H1 (cell line): ENCODE data around the gene PDIA5. TPM values are rescaled to one million over a fixed set of nuclear protein-coding genes. Genes with fewer than 3 reads are reported as not detected.

Experiments used
- CTCF ChIA-PET: fragments of 300-600 bp; sonication (Branson Sonifier 250); formaldehyde crosslinking; loops from one replicate; lab custom pipeline; 2021; ENCODE audit not compliant: partially characterized antibody; lab: Charles Lee
- POLR2A ChIA-PET: fragments of 300-600 bp; sonication (Branson Sonifier 250); formaldehyde crosslinking; loops from one replicate; lab custom pipeline; 2021; ENCODE audit warnings: inconsistent platforms; ENCODE audit not compliant: partially characterized antibody; lab: Charles Lee
- DNase-seq, 2 experiments: peaks; one replicate each; pipeline versions ENCODE4 v3.0.0 to v3.0.0-alpha.2; 2010 to 2022; ENCODE audit warnings: low spot score in 2 of 2, low read depth in 1 of 2, mixed read lengths in 1 of 2
- FAIRE-seq: peaks from 2 replicates; lab custom pipeline; 2011; peaks lifted over from hg19 to GRCh38; lab: Jason Lieb, UNC
- H2AFZ ChIP-seq: 2 replicates; pipeline ENCODE4 v1.8.1; 2012; ENCODE audit warnings: low read length, inconsistent platforms
- H2AK5ac ChIP-seq: 2 replicates; pipeline ENCODE4 v1.6.1; 2013; ENCODE audit warnings: low read depth, low read length
- H2BK120ac ChIP-seq: replicated peaks from 2 replicates; pipeline ENCODE3; 2013; ENCODE audit warnings: low read depth, low read length, inconsistent platforms
- H2BK12ac ChIP-seq: 2 replicates; pipeline ENCODE4 v1.6.1; 2013; ENCODE audit warnings: low read depth, low read length
- H2BK15ac ChIP-seq: 2 replicates; pipeline ENCODE4 v1.6.1; 2013; ENCODE audit warnings: low read length
- H2BK20ac ChIP-seq: 2 replicates; pipeline ENCODE4 v1.6.1; 2013; ENCODE audit warnings: low read length
- H2BK5ac ChIP-seq: 2 replicates; pipeline ENCODE4 v1.6.1; 2013; ENCODE audit warnings: low read depth, low read length
- H3K14ac ChIP-seq: 2 replicates; pipeline ENCODE4 v1.6.1; 2013; ENCODE audit warnings: inconsistent platforms; ENCODE audit not compliant: insufficient read length
- H3K18ac ChIP-seq: 2 replicates; pipeline ENCODE4 v1.6.1; 2013; ENCODE audit warnings: low read length; ENCODE audit errors: extremely low read depth
- H3K23ac ChIP-seq: 2 replicates; pipeline ENCODE4 v1.6.1; 2013; ENCODE audit warnings: inconsistent platforms; ENCODE audit not compliant: insufficient read length
- H3K23me2 ChIP-seq: 2 replicates; pipeline ENCODE4 v1.6.1; 2013; ENCODE audit warnings: low read depth, low read length
- H3K27ac ChIP-seq: 2 replicates; pipeline ENCODE4 v1.6.1; 2011; ENCODE audit warnings: low read depth, low read length, inconsistent platforms
- H3K27me3 ChIP-seq, 4 experiments: replicated peaks in 1 of 4; 1 replicate in 1 of 4; 2 replicates in 3 of 4; pipeline versions ENCODE4 v1.6.1 to v1.8.1; 2011 to 2013; ENCODE audit warnings: low read length in 3 of 4, mild to moderate bottlenecking in 3 of 4, inconsistent platforms in 2 of 4, mixed read lengths in 2 of 4, moderate library complexity in 1 of 4; ENCODE audit not compliant: control insufficient read depth in 3 of 4, insufficient read depth in 3 of 4; ENCODE audit errors: extremely low read depth in 1 of 4
- H3K36me3 ChIP-seq, 4 experiments: 2 replicates each; pipeline versions ENCODE4 v1.6.1 to v1.8.1; 2011 to 2013; ENCODE audit warnings: mild to moderate bottlenecking in 4 of 4, low read length in 3 of 4, moderate library complexity in 2 of 4, control low read depth in 1 of 4, inconsistent platforms in 1 of 4; ENCODE audit not compliant: insufficient read depth in 4 of 4, control insufficient read depth in 2 of 4
- H3K4ac ChIP-seq: replicated peaks from 2 replicates; pipeline ENCODE3; 2013; ENCODE audit warnings: low read length, low read depth, mixed read lengths, inconsistent platforms; ENCODE audit not compliant: insufficient read length
- H3K4me1 ChIP-seq, 4 experiments: replicated peaks in 1 of 4; 1 replicate in 1 of 4; 2 replicates in 3 of 4; pipeline versions ENCODE4 v1.6.1 to v1.8.1; 2011 to 2013; ENCODE audit warnings: low read length in 3 of 4, inconsistent platforms in 2 of 4, mixed read lengths in 1 of 4; ENCODE audit not compliant: insufficient read depth in 4 of 4, control insufficient read depth in 3 of 4
- H3K4me2 ChIP-seq, 2 experiments: 2 replicates each; pipeline versions ENCODE4 v1.6.1 to v1.8.1; 2011 to 2013; ENCODE audit warnings: low read depth in 2 of 2, low read length in 2 of 2, control low read depth in 1 of 2, inconsistent platforms in 1 of 2, mild to moderate bottlenecking in 1 of 2; ENCODE audit not compliant: insufficient read depth in 1 of 2
- H3K4me3 ChIP-seq, 4 experiments: fragments of 200-600, 300-600 bp in 1 of 4; sonication (generic), shearing (Covaris generic), sonication (Bioruptor Twin) in 1 of 4; 2 replicates each; pipeline versions ENCODE4 v1.5.1 to v1.8.1; 2011 to 2016; ENCODE audit warnings: low read length in 4 of 4, low read depth in 3 of 4, control low read depth in 2 of 4, inconsistent platforms in 2 of 4, mild to moderate bottlenecking in 2 of 4, mixed read lengths in 1 of 4, moderate library complexity in 1 of 4; ENCODE audit not compliant: insufficient read depth in 2 of 4; ENCODE audit errors: extremely low read depth in 1 of 4
- H3K56ac ChIP-seq: replicated peaks from 2 replicates; pipeline ENCODE3; 2013; ENCODE audit warnings: low read depth, mild to moderate bottlenecking, mixed read lengths, low read length, inconsistent platforms; ENCODE audit not compliant: insufficient read length
- H3K79me1 ChIP-seq: 2 replicates; pipeline ENCODE4 v1.6.1; 2013; ENCODE audit warnings: low read depth, low read length, control low read depth
- H3K79me2 ChIP-seq, 2 experiments: 2 replicates each; pipeline versions ENCODE4 v1.6.1 to v1.8.1; 2012 to 2013; ENCODE audit warnings: low read length in 2 of 2, mild to moderate bottlenecking in 2 of 2, inconsistent platforms in 1 of 2; ENCODE audit not compliant: insufficient read depth in 2 of 2, control insufficient read depth in 1 of 2
- H3K9ac ChIP-seq, 4 experiments: replicated peaks in 1 of 4; 1 replicate in 1 of 4; 2 replicates in 3 of 4; pipeline versions ENCODE4 v1.6.1 to v1.8.1; 2011 to 2013; ENCODE audit warnings: low read depth in 3 of 4, low read length in 3 of 4, control low read depth in 2 of 4, mild to moderate bottlenecking in 2 of 4, moderate library complexity in 2 of 4, inconsistent platforms in 1 of 4; ENCODE audit errors: extremely low read depth in 1 of 4
- H3K9me3 ChIP-seq, 2 experiments: 2 replicates each; pipeline versions ENCODE4 v1.6.1 to v1.8.1; 2012 to 2013; ENCODE audit warnings: mild to moderate bottlenecking in 2 of 2, moderate library complexity in 2 of 2, control low read depth in 1 of 2, inconsistent platforms in 1 of 2, low read depth in 1 of 2, low read length in 1 of 2, mixed read lengths in 1 of 2; ENCODE audit not compliant: insufficient read depth in 2 of 2
- H4K20me1 ChIP-seq, 2 experiments: replicated peaks in 1 of 2; 2 replicates each; pipeline versions ENCODE3 to v1.8.1; 2011 to 2013; ENCODE audit warnings: inconsistent platforms in 2 of 2, low read length in 2 of 2, mild to moderate bottlenecking in 1 of 2; ENCODE audit not compliant: insufficient read depth in 2 of 2, control insufficient read depth in 1 of 2
- H4K5ac ChIP-seq: 2 replicates; pipeline ENCODE4 v1.6.1; 2013; ENCODE audit warnings: low read length, low read depth, mixed read lengths, inconsistent platforms; ENCODE audit not compliant: insufficient read length
- H4K8ac ChIP-seq: 2 replicates; pipeline ENCODE4 v1.8.0; 2013; ENCODE audit warnings: mild to moderate bottlenecking, moderate library complexity, low read length, inconsistent platforms; ENCODE audit not compliant: insufficient read depth; ENCODE audit errors: extremely low read depth
- H4K91ac ChIP-seq: replicated peaks from 2 replicates; pipeline ENCODE3; 2013; ENCODE audit warnings: low read length, mixed read lengths, inconsistent platforms; ENCODE audit not compliant: insufficient read length
- KDM1A ChIP-seq: fragments of 200-600, 300-600 bp; sonication (generic); IDR thresholded peaks from 2 replicates; pipeline ENCODE4 v1.7.1; 2016; ENCODE audit warnings: mild to moderate bottlenecking, low read length, borderline replicate concordance
- WGBS, 2 experiments: shearing (Covaris generic) in 1 of 2; methylation state at CpG; one replicate each; pipeline versions ENCODE4 v1.1.6 to v1.1.7; 2013 to 2015; ENCODE audit warnings: low lambda C conversion rate in 2 of 2, mixed read lengths in 2 of 2, inconsistent platforms in 1 of 2, low coverage in 1 of 2, missing lambda C conversion rate in 1 of 2; ENCODE audit not compliant: insufficient replicate concordance in 2 of 2, insufficient coverage in 1 of 2, insufficient read length in 1 of 2; ENCODE audit errors: extremely low coverage in 1 of 2, missing lambda C conversion rate in 1 of 2; 5-methylcytosine and 5-hydroxymethylcytosine counted together
- polyA plus RNA-seq, 7 experiments: library from polyadenylated mRNA; depleted of rRNA in 3 of 7; stranded (reverse) in 5 of 7; unstranded in 2 of 7; fragments of >200 nt in 5 of 7; fragments of 200-250 nt in 2 of 7; gene quantifications; 1 replicate in 5 of 7; 2 replicates in 1 of 7; 4 replicates in 1 of 7; pipeline versions ENCODE4 v1.2.1 to v1.2.3, GENCODE V29; 2011 to 2013; ENCODE audit warnings: missing spikeins in 2 of 7, mixed read lengths in 2 of 7
- total RNA-seq: library from RNA; stranded (reverse); fragmentation: NEBNext Ultra II Directional; extraction: Animal tissue kit (Norgen Biotek cat#: 25700); gene quantifications from 2 replicates; pipeline ENCODE4 v1.2.1, GENCODE V29; 2021

Gene PDIA5
- total and polyA plus RNA-seq, 2 of the 8 experiments (the other 6 are each of a cell fraction or from before 2014, with no cell fraction given) = 18.2 to 32.8 TPM

- Histone ChIP-seq H2AFZ (no peak overlapping the region), H3K23me2 (peaks cover 10% of the 10 kb centered on the region), H4K8ac (no peak overlapping the region), H3K27me3 (no peaks in the 10 kb centered on the region), H3K27ac (no peak overlapping the region), H2BK120ac (no peak overlapping the region), H3K9ac (no peak overlapping the region), H3K9me3 (no peaks in the 10 kb centered on the region), H2BK12ac (no peak overlapping the region), H4K20me1 (no peaks in the 10 kb centered on the region), H2BK5ac (no peak overlapping the region), H3K79me1 (no peaks in the 10 kb centered on the region), H4K91ac (no peak overlapping the region), H3K36me3 (no peaks in the 10 kb centered on the region), H3K14ac (no peak overlapping the region), H3K23ac (no peak overlapping the region), H2BK15ac (no peak overlapping the region), H3K4me3 (no peak overlapping the region), H3K4me1 (peaks cover 0 to 3% (median 0%) of the 10 kb centered on the region in 4 experiments; a peak in 3 of 7 replicates), H2AK5ac (no peak overlapping the region), H3K4ac (no peak overlapping the region), H3K4me2 (no peak overlapping the region), H2BK20ac (no peak overlapping the region), H4K5ac (no peak overlapping the region), H3K79me2 (0 out of 4 replicates have a peak, but pooled peaks cover 0 to 10% of the 10 kb centered on the region in 2 experiments), H3K18ac (no peak overlapping the region), H3K56ac (no peak overlapping the region)
- no peak for TF ChIP-seq KDM1A
- no peak for FAIRE-seq
- 100% methylated on average over 1 of the region's 1 CpG; no CpG with 5 or more reads in 1 of the 2 experiments for WGBS, 2 experiments
- CTCF ChIA-PET = interaction anchor here (0.6 to 0.7 kb wide), 3 partner anchors 22 to 234 kb away, joined by 3 read pairs; no protein-coding TSS in a partner anchor
- POLR2A ChIA-PET = interaction anchor here (0.6 kb wide), 1 partner anchor 84 kb away, joined by 3 read pairs; no protein-coding TSS in a partner anchor
- no peak for DNase-seq
Measured at GRCh38 chr3:123198372-123198771, 131.5 kb downstream of the PDIA5 start.
